HG03159 (cell line): ENCODE data around the gene PPIAL4G.
"Not testable (repeated sequence)": the region's sequence is repeated elsewhere in the genome, so short reads cannot be mapped to it uniquely, and the experiment has no call there.

Experiments
- ATAC-seq: cut with Tn5 transposase; IDR thresholded peaks from one replicate; pipeline ENCODE4 v1.9.1; 2021; ENCODE audit warnings: mild to moderate bottlenecking, moderate library complexity; ENCODE audit not compliant: unreplicated experiment

Gene PPIAL4G

DNA sequence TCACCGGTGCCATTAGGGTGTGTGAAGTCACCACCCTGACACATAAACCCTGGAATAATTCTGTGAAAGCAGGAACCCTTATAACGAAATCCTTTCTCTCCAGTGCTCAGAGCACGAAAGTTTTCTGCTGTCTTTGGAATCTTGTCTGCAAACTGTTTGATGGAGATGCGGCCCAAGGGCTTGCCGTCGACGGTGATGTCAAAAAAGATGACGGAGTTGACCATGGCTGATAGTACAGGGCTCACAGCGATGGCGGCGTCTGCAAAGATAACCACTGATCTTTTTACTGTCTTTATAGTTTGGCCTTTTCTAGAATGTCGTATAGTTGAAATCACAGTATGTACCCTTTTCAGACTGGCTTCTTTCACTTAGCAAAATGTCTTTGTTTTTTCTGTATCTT is at the start of gene PPIAL4G:
Gene PPIAL4G, minus strand, starts transcription at position 274 of the 400 bp plus-strand sequence. Its CDS starts 50 bp downstream, at position 224.
- ATAC-seq: not testable (repeated sequence)

DNA sequence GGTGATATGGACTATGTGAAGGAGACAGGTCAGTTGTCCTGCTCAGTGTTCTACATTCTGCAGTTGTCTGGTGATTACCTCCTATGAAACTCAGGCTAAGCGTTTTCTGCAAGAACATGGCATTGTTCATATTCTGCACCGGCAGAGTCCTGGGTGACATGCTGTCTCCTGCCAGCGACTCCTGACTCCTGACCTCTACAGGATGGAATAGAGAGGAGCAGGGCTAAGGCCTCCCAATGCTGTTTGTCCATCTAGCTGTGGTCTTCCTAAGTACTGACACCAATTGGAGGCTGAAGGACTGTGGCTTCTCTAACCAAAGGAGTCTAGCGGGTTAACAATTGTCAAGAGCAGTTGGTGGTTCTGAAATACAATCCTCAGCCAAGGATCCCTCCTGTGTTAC is 49.1 kb upstream of the PPIAL4G start:
- not testable (repeated sequence) for ATAC-seq

DNA sequence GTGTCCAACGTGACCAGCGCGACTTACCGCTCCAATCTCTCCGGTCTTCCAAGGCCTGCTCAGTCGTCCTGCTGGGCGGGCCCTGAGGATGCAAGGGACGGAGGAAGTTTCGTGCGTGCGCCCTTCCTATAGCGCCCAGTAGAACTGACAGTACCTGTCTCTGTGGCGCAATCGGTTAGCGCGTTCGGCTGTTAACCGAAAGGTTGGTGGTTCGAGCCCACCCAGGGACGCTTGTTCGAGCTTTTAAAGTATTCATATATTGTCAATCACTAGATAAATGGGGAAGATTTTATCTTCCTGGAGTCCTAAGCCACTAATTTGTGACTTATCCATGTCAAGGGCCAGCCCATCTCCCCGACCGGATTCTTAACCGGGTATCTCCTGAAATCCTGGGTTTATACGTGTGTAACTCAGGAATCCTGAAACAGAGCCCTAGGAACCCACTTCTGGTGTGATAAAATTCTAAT is 46.0 kb upstream of the PPIAL4G start:
- ATAC-seq: not testable (repeated sequence)

DNA sequence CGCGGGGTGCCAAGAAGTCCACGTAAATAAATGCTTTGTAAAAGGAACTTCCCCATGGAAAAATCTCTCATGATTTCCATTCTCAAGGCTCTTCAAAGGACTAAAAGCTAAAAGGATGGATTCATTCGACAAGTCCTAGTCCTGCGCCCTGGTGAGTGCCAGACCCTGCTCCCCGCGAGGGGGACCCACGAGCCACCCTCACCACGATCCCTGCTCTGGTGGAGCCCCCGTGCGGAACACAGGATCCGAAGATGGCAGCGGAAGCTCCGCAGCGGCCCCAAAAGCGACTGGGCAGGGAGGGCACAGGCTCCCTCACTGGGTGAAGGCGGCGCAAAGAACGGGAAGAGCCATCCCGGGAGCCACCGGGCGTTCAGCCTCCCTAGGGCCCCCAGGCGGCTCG is 45.5 kb upstream of the PPIAL4G start:
- ATAC-seq: not testable (repeated sequence)

GRCh38 chr1:148526587-148526986 is 43.5 kb upstream of the PPIAL4G start:
- ATAC-seq: not testable (repeated sequence)

GRCh38 chr1:148523205-148524144 is 40.4 kb upstream of the PPIAL4G start:
- not testable (repeated sequence) for ATAC-seq

DNA sequence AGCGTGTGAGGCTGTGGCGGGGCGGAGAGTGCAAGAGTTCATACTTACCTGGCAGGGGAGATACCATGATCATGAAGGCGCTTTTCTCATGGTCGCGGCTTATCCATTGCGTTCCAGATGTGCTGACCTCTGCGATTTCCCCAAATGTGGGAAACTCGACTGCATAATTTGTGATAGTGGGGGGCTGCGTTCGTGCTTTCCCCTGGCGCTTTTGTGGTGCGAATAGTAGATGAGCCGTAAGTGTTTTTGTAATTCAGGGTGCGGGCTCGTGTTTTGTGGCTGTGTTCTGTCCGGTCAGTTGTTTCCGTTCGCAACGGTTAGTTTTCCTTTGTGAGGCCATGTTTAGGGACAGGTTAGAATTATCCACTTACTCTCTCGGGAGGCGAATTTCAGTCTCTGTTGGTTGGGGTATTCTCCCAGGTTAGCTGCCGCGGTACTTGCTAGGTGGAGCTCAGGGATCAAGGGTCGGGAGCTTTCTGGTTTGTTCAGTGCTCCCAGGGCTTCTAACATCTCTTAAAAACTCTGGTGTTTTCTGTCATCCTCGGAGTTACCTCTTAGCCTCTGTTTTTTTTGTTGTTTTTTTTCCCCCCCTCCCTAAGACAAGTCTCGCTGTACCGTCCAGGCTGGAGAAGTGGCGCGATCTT is 39.6 kb upstream of the PPIAL4G start:
- ATAC-seq: peak; percentile 79

GRCh38 chr1:148522072-148522471 is 39.0 kb upstream of the PPIAL4G start:
- ATAC-seq: peak; percentile 57

DNA sequence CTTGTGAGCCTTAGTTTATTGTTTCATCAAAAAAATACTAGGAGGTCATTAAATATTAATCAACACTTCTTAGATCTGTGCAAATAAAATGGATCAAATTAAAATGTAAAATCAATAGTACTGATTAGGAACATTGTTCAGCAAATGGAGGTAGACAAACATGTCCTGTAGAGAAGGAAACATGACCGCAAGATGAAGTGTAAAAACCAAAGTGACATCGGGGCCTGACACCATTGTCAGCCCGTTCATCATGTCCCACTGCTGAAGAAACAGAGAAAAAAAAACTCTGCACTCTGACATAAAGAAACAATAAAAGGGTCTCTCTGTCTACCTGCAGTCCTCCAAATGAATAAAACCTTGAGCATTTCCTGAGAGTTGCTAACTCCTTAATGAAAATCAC is 31.2 kb upstream of the PPIAL4G start:
- ATAC-seq: not testable (repeated sequence)

DNA sequence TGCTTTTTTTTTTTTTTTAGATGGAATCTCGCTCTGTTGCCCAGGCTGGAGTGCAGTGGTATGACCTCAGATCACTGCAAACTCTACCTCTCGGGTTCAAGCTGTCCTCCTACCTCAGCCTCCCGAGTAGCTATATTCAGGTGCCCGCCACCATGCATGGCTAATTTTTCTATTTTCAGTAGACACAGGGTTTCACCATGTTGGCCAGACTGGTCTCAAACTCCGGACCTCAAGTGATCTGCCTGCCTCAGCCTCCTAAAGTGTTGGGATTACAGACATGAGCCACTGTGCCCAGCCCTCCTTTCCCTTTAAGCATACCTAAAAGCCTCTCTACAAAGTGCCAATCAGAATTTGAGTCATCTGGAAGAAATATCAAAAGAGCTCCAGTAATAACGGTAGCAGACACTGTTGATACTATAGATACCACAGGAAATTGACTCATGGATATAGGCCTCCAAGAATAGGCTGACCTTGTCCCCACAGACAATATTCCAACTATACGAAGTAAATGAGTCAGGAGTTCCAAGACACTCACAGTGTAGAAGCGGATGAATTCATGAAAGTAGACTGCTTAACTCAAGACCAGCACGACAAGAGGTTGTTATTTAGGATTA is 29.6 kb upstream of the PPIAL4G start:
- not testable (repeated sequence) for ATAC-seq

- not testable (repeated sequence) for ATAC-seq
Observed at GRCh38 chr1:148493933-148494332, 10.8 kb upstream of the PPIAL4G start.

GRCh38 chr1:148481134-148481533 is 2.0 kb downstream of the PPIAL4G start:
- ATAC-seq: not testable (repeated sequence)

GRCh38 chr1:148459694-148460093 is 23.4 kb downstream of the PPIAL4G start:
- ATAC-seq: not testable (repeated sequence)

- ATAC-seq: not testable (repeated sequence)
Observed at GRCh38 chr1:148458901-148459581, 24.1 kb downstream of the PPIAL4G start.

GRCh38 chr1:148458398-148458797 is 24.7 kb downstream of the PPIAL4G start:
- not testable (repeated sequence) for ATAC-seq

DNA sequence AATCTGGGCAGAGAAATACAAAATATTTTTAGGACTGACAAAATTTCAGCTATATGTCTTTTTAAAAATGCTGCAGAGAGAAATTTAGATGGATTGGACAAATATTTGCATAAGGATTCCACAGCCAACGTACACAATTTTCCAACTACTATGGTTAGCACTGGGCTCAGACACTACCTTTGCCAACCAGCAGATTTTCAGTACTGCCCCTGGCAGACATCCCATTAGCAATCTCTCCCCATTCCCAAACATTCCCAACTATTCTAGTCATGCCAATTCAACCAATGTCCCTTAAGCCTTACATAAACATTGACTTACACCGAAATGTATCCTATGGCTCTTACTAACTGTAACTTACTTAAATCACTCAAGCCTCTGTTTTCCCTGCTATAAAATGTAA is 30.3 kb downstream of the PPIAL4G start:
- not testable (repeated sequence) for ATAC-seq

- not testable (repeated sequence) for ATAC-seq
Observed at GRCh38 chr1:148439654-148440325, 43.3 kb downstream of the PPIAL4G start.

DNA sequence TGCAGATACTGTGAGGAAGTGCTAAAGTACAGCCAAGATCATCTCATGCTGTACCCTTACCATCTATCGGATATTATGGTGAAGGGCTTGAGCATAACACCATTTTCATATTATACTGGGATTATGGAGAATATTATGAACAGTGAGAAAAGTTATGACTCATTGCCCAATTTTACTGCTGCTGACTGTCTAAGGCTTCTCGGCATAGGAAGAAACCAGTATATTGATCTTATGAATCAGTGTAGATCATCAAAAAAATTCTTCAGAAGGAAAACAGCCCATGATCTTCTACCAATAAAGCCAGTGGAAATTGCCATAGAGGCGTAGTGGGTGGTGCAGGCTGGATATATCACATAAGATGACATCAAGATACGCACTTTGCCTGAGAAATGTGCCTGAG is 47.7 kb downstream of the PPIAL4G start:
- no peak for ATAC-seq

DNA sequence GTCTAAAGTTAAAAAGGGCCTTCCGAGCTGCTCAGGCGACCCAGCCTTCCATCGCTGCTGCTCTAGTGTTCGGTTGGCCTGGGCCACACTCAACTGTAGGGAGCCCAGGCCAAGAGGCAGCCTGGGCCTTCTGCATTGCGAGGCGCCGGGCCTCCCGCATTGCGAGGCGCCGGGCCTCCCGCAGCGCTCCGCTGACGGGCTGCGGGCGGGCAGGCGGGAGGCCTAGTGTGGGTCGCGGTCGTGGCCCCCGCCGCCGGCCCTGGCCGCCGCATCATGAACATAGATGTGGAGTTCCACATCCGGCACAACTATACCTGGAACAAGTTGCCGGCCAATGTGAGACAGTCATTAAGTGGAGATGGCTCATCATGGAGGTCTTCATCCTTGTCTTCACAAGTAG is 48.3 kb downstream of the PPIAL4G start:
- no peak for ATAC-seq

GRCh38 chr1:148432916-148433317 is 50.2 kb downstream of the PPIAL4G start:
- not testable (repeated sequence) for ATAC-seq
